GM19372 (cell line): Measurements from ENCODE around the gene IFRD1.
A peak's percentile ranks its signal among the peaks of the same experiment; 100 is the strongest.

Experiments used
- ATAC-seq: cut with Tn5 transposase; IDR thresholded peaks from one replicate; pipeline ENCODE4 v1.9.1; 2021; ENCODE audit warnings: mild to moderate bottlenecking, low read depth, moderate library complexity; ENCODE audit not compliant: unreplicated experiment

IFRD1 gene

GRCh38 chr7:112449902-112450806, at the start of gene IFRD1:
Gene IFRD1, plus strand, starts transcription at chr7:112450460. Its CDS starts 229 bp downstream, at chr7:112450689.
- peak; percentile 65 for ATAC-seq

- no peak for ATAC-seq
These were observed 45.9 kb upstream of the IFRD1 start for GRCh38 chr7:112404321-112404720.

GRCh38 chr7:112405286-112405685, 45.0 kb upstream of the IFRD1 start:
- no peak for ATAC-seq

- no peak for ATAC-seq
These were observed 43.0 kb upstream of the IFRD1 start for GRCh38 chr7:112407261-112407660.

GRCh38 chr7:112410092-112410491, 40.2 kb upstream of the IFRD1 start:
- no peak for ATAC-seq

GRCh38 chr7:112411186-112411795, 39.0 kb upstream of the IFRD1 start:
- ATAC-seq = no peak

GRCh38 chr7:112414855-112415490, 35.3 kb upstream of the IFRD1 start:
- peak; percentile 53 for ATAC-seq

- ATAC-seq = no peak
These were observed 34.1 kb upstream of the IFRD1 start for GRCh38 chr7:112416127-112416526.

- no peak for ATAC-seq
These were observed 30.6 kb upstream of the IFRD1 start for GRCh38 chr7:112419543-112420130.

GRCh38 chr7:112420236-112420861, 29.9 kb upstream of the IFRD1 start:
- no peak for ATAC-seq

GRCh38 chr7:112421666-112422486, 28.4 kb upstream of the IFRD1 start:
- peak; percentile 58 for ATAC-seq

GRCh38 chr7:112422842-112423496, 27.3 kb upstream of the IFRD1 start:
- no peak for ATAC-seq

GRCh38 chr7:112423987-112424386, 26.3 kb upstream of the IFRD1 start:
- ATAC-seq = no peak

- ATAC-seq = no peak
These were observed 22.3 kb upstream of the IFRD1 start for GRCh38 chr7:112427984-112428383.

GRCh38 chr7:112428715-112429114, 21.5 kb upstream of the IFRD1 start:
- ATAC-seq = no peak

- ATAC-seq = no peak
These were observed 19.6 kb upstream of the IFRD1 start for GRCh38 chr7:112430649-112431048.

- no peak for ATAC-seq
These were observed 18.5 kb upstream of the IFRD1 start for GRCh38 chr7:112431803-112432202.

- no peak for ATAC-seq
These were observed 17.0 kb upstream of the IFRD1 start for GRCh38 chr7:112433289-112433688.

- ATAC-seq = no peak
These were observed 13.2 kb upstream of the IFRD1 start for GRCh38 chr7:112437072-112437471.
